GM12878 (cell line): ENCODE data around the gene ADSS1. TPM values are rescaled to one million over a fixed set of nuclear protein-coding genes. Genes with fewer than 3 reads are reported as not detected.

Experiments
- CHD1 ChIP-seq: IDR thresholded peaks from 2 replicates; pipeline ENCODE4 v1.6.1; 2012; ENCODE audit warnings: low read depth, low read length, improper control_type of control experiment
- IKZF1 ChIP-seq: fragments of 450-650 bp; conservative IDR thresholded peaks from 2 replicates; pipeline ENCODE4 v1.6.1; 2017; ENCODE audit warnings: antibody characterized with exemption, mild to moderate bottlenecking
- LARP7 ChIP-seq: fragments of 450-650 bp; IDR thresholded peaks from 2 replicates; pipeline ENCODE4 v1.6.1; 2017; ENCODE audit warnings: mild to moderate bottlenecking
- NFYA ChIP-seq: IDR thresholded peaks from 2 replicates; pipeline ENCODE4 v1.6.1; 2011; ENCODE audit warnings: low read depth, mild to moderate bottlenecking, low read length, improper control_type of control experiment, borderline replicate concordance
- NRF1 ChIP-seq: conservative IDR thresholded peaks from 2 replicates; pipeline ENCODE4 v1.6.1; 2011; ENCODE audit warnings: mild to moderate bottlenecking, low read depth, low read length, improper control_type of control experiment
- RCOR1 ChIP-seq: conservative IDR thresholded peaks from 2 replicates; pipeline ENCODE4 v1.6.1; 2012; ENCODE audit warnings: low read depth, low read length, improper control_type of control experiment
- SP1 ChIP-seq: IDR thresholded peaks from one replicate; pipeline ENCODE4 v1.6.1; 2011; ENCODE audit warnings: low read depth, low read length
- SPI1 ChIP-seq: IDR thresholded peaks from 2 replicates; pipeline ENCODE4 v1.6.1; 2011; ENCODE audit warnings: low read depth, mild to moderate bottlenecking, low read length, moderate library complexity, borderline replicate concordance; ENCODE audit not compliant: insufficient read depth
- SREBF2 ChIP-seq: IDR thresholded peaks from 2 replicates; pipeline ENCODE4 v1.6.1; 2012; ENCODE audit warnings: mild to moderate bottlenecking, low read length
- polyA plus RNA-seq, 11 experiments: library from polyadenylated mRNA; depleted of rRNA in 4 of 11; unstranded in 6 of 11; stranded (reverse) in 5 of 11; fragments of >200 nt; fragmentation: Nextera tagmentation in 4 of 11; fragmentation: Illumina TruSeq in 1 of 11; extraction: Ambion mirVana in 4 of 11; extraction: Trizol in 1 of 11; gene quantifications; 1 replicate in 1 of 11; 2 replicates in 10 of 11; pipeline versions ENCODE4 v1.2.1 to v1.2.3, GENCODE V29; 2011 to 2016; ENCODE audit warnings: inconsistent platforms in 2 of 11, missing spikeins in 2 of 11, low read depth in 1 of 11
- total RNA-seq, 4 experiments: library from RNA; depleted of rRNA in 3 of 4; stranded (reverse); fragments of >200 nt in 3 of 4; fragmentation: Illumina TruSeq in 1 of 4; extraction: Trizol in 1 of 4; gene quantifications; 2 replicates each; pipeline versions ENCODE4 v1.2.1 to v1.2.3, GENCODE V29; 2013 to 2021
- TF ChIP-seq, protein P1 (sequence below), 3 experiments: IDR thresholded peaks in 2 of 3; conservative IDR thresholded peaks in 1 of 3; 2 replicates each; pipeline ENCODE4 v1.5.1; 2011; ENCODE audit warnings: low read depth in 3 of 3, low read length in 3 of 3, mild to moderate bottlenecking in 3 of 3, control low read depth in 2 of 3, moderate library complexity in 2 of 3, inconsistent platforms in 1 of 3, mixed read lengths in 1 of 3; ENCODE audit not compliant: control insufficient read depth in 2 of 3, insufficient read depth in 1 of 3; ENCODE audit errors: extremely low read depth in 1 of 3
- TF ChIP-seq, protein P2 (sequence below): fragments of 450-650 bp; IDR thresholded peaks from 2 replicates; pipeline ENCODE4 v1.6.1; 2017; ENCODE audit warnings: mild to moderate bottlenecking

The ADSS1 gene
- total and polyA plus RNA-seq, 10 of the 15 experiments (the other 5 are each of a cell fraction or from before 2014, with no cell fraction given), result 0.11 to 0.45 (median 0.28) TPM; not detected in 5

- TF ChIP-seq, protein P1, sequence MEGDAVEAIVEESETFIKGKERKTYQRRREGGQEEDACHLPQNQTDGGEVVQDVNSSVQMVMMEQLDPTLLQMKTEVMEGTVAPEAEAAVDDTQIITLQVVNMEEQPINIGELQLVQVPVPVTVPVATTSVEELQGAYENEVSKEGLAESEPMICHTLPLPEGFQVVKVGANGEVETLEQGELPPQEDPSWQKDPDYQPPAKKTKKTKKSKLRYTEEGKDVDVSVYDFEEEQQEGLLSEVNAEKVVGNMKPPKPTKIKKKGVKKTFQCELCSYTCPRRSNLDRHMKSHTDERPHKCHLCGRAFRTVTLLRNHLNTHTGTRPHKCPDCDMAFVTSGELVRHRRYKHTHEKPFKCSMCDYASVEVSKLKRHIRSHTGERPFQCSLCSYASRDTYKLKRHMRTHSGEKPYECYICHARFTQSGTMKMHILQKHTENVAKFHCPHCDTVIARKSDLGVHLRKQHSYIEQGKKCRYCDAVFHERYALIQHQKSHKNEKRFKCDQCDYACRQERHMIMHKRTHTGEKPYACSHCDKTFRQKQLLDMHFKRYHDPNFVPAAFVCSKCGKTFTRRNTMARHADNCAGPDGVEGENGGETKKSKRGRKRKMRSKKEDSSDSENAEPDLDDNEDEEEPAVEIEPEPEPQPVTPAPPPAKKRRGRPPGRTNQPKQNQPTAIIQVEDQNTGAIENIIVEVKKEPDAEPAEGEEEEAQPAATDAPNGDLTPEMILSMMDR (IDR thresholded peaks at IDR 0.05 in 2 of 3, conservative IDR thresholded peaks at IDR 0.05 in 1 of 3; ENCODE audit: control insufficient read depth in 2 of 3, extremely low read depth in 1 of 3, insufficient read depth in 1 of 3, low read depth in 3 of 3, low read length in 3 of 3), result peak; percentile 67 to 93 (median 87)
- no peak for TF ChIP-seq NFYA
- TF ChIP-seq IKZF1, result peak; percentile 71; the same call in 1 of the 2 replicates
- no peak for TF ChIP-seq SPI1
- no peak for TF ChIP-seq SREBF2
- TF ChIP-seq CHD1, result no peak
- TF ChIP-seq, protein P2, sequence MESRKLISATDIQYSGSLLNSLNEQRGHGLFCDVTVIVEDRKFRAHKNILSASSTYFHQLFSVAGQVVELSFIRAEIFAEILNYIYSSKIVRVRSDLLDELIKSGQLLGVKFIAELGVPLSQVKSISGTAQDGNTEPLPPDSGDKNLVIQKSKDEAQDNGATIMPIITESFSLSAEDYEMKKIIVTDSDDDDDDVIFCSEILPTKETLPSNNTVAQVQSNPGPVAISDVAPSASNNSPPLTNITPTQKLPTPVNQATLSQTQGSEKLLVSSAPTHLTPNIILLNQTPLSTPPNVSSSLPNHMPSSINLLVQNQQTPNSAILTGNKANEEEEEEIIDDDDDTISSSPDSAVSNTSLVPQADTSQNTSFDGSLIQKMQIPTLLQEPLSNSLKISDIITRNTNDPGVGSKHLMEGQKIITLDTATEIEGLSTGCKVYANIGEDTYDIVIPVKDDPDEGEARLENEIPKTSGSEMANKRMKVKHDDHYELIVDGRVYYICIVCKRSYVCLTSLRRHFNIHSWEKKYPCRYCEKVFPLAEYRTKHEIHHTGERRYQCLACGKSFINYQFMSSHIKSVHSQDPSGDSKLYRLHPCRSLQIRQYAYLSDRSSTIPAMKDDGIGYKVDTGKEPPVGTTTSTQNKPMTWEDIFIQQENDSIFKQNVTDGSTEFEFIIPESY, result no peak
- TF ChIP-seq SP1, result no peak
- no peak for TF ChIP-seq NRF1
- peak; percentile 74; the same call in 1 of the 2 replicates for TF ChIP-seq LARP7
- TF ChIP-seq RCOR1, result no peak
These were observed at the start of gene ADSS1 (continued) for GRCh38 chr14:104723651-104724406.
